ENCODE results near the gene MRPS22.
"Not testable (repeated sequence)": the region's sequence is repeated elsewhere in the genome, so short reads cannot be mapped to it uniquely, and the experiment has no call there.

MRPS22 gene

DNA sequence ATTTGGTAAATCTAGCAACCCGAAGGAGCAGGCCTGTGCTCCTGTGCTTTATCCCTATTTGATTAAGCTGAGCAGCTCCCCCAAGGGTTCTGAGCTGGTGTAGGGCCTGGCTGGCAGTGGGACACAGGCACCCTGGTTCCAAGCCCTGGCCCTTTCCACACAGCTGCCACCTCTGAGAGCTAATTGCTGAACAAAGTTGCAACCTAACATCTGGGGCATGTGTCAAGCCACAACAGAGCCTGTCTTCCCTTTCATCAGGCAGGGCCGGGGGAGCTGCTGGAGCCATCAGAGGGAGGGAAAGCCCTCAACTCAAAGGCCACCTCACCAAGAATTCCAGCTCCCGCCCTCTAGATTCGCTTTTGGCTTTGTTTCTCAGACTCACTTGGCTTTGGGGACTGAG is 17.1 kb upstream of the MRPS22 start:
- in situ Hi-C loops (cut with HindIII; ENCODE audit: low sequenced_read_pairs): no loop called here
- no peak overlapping the region for H3K4me3 ChIP-seq (ENCODE audit: low read depth, low read length)
- no peak for DNase-seq (ENCODE audit: low read depth)
- no peak for TF ChIP-seq CTCF (IDR thresholded peaks at IDR 0.05; ENCODE audit: low read depth, low read length, missing control alignments)

- in situ Hi-C loops (cut with HindIII; ENCODE audit: low sequenced_read_pairs): no loop called here
These were observed 16.6 kb upstream of the MRPS22 start for GRCh38 chr3:139327231-139327630.

GRCh38 chr3:139327861-139328260 is 16.0 kb upstream of the MRPS22 start:
- H3K4me3 ChIP-seq (ENCODE audit: low read depth, low read length): no peak overlapping the region
- DNase-seq (ENCODE audit: low read depth): no peak
- in situ Hi-C loops (cut with HindIII; ENCODE audit: low sequenced_read_pairs): no loop called here
- no peak for TF ChIP-seq CTCF (IDR thresholded peaks at IDR 0.05; ENCODE audit: low read depth, low read length, missing control alignments)

More at GRCh38 chr3:139327231-139327630, 16.6 kb upstream of the MRPS22 start:
- no peak overlapping the region for H3K4me3 ChIP-seq (ENCODE audit: low read depth, low read length)
- no peak for DNase-seq (ENCODE audit: low read depth)
- TF ChIP-seq CTCF (IDR thresholded peaks at IDR 0.05; ENCODE audit: low read depth, low read length, missing control alignments): no peak

DNA sequence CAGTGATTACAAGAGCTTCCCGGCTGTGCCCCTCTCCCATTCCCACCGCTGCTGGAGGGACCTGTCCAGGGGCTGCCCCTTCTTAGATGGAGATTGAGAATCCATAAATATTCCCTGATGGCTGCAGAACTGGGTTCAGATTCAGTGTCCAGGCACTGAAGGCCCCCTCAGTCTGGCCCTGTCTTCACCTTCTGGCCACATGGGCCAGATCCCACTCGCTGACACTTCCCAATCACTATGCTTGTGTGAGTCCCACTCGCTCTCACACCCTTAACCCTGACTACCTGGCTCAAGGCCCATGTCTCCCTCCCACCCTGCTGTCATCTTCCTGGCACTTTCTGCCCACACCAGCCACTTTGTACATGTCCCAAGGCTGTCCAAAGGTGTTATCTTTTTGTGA is 15.5 kb upstream of the MRPS22 start:
- no peak for DNase-seq (ENCODE audit: low read depth)
- in situ Hi-C loops (cut with HindIII; ENCODE audit: low sequenced_read_pairs): no loop called here
- TF ChIP-seq CTCF (IDR thresholded peaks at IDR 0.05; ENCODE audit: low read depth, low read length, missing control alignments): no peak
- H3K4me3 ChIP-seq (ENCODE audit: low read depth, low read length): no peak overlapping the region

- TF ChIP-seq CTCF (IDR thresholded peaks at IDR 0.05; ENCODE audit: low read depth, low read length, missing control alignments): peak; percentile 99
- in situ Hi-C loops (cut with HindIII; ENCODE audit: low sequenced_read_pairs): no loop called here
- no peak overlapping the region for H3K4me3 ChIP-seq (ENCODE audit: low read depth, low read length)
- peak; percentile 36 for DNase-seq (ENCODE audit: low read depth)
These were observed 14.4 kb upstream of the MRPS22 start for GRCh38 chr3:139329364-139329850.

GRCh38 chr3:139332092-139332491 is 11.7 kb upstream of the MRPS22 start:
- DNase-seq (ENCODE audit: low read depth): no peak
- TF ChIP-seq CTCF (IDR thresholded peaks at IDR 0.05; ENCODE audit: low read depth, low read length, missing control alignments): no peak
- no peak overlapping the region for H3K4me3 ChIP-seq (ENCODE audit: low read depth, low read length)
- in situ Hi-C loops (cut with HindIII; ENCODE audit: low sequenced_read_pairs): no loop called here

DNA sequence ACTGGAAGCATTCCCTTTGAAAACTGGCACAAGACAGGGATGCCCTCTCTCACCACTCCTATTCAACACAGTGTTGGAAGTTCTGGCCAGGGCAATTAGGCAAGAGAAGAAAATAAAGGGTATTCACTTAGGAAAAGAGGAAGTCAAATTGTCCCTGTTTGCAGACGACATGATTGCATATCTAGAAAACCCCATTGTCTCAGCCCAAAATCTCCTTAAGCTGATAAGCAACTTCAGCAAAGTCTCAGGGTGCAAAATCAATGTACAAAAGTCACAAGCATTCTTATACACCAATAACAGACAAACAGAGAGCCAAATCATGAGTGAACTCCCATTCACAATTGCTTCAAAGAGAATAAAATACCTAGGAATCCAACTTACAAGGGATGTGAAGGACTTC is 9.1 kb upstream of the MRPS22 start:
- in situ Hi-C loops (cut with HindIII; ENCODE audit: low sequenced_read_pairs); DNase-seq (ENCODE audit: low read depth); H3K4me3 ChIP-seq (ENCODE audit: low read depth, low read length): not testable (repeated sequence)
